HepG2 (cell line): ENCODE results near the gene GNG4. TPM values are rescaled to one million over a fixed set of nuclear protein-coding genes. Genes with fewer than 3 reads are reported as not detected.
A peak's percentile ranks its signal among the peaks of the same experiment; 100 is the strongest.

Experiments
- ADNP ChIP-seq: sonication (generic); formaldehyde crosslinking; IDR thresholded peaks from 2 replicates; pipeline ENCODE4 v1.4.0; 2020; ENCODE audit warnings: missing genetic modification reagents
- CAMTA2 ChIP-seq: sonication (generic); formaldehyde crosslinking; IDR thresholded peaks from 2 replicates; pipeline ENCODE4 v1.4.0; 2020; ENCODE audit warnings: mild to moderate bottlenecking, missing genetic modification reagents, borderline replicate concordance
- FOSL2 ChIP-seq: sonication (generic); formaldehyde crosslinking; IDR thresholded peaks from 2 replicates; pipeline ENCODE4 v1.4.0; 2020; ENCODE audit warnings: missing genetic modification reagents
- HIVEP1 ChIP-seq: sonication (generic); formaldehyde crosslinking; IDR thresholded peaks from 2 replicates; pipeline ENCODE4 v1.4.0; 2020; ENCODE audit warnings: mild to moderate bottlenecking, missing genetic modification reagents
- JUN ChIP-seq: sonication (generic); formaldehyde crosslinking; IDR thresholded peaks from 2 replicates; pipeline ENCODE4 v1.4.0; 2020; ENCODE audit warnings: mild to moderate bottlenecking, missing genetic modification reagents
- JUND ChIP-seq: sonication (generic); formaldehyde crosslinking; IDR thresholded peaks from 2 replicates; pipeline ENCODE4 v1.8.0; 2022; ENCODE audit warnings: mild to moderate bottlenecking, missing genetic modification reagents
- KDM4B ChIP-seq: sonication (generic); formaldehyde crosslinking; IDR thresholded peaks from 2 replicates; pipeline ENCODE4 v1.4.0; 2020; ENCODE audit warnings: missing genetic modification reagents
- MAF1 ChIP-seq: sonication (generic); formaldehyde crosslinking; IDR thresholded peaks from 2 replicates; pipeline ENCODE4 v1.5.0; 2020; ENCODE audit warnings: missing genetic modification reagents, borderline replicate concordance
- MBD4 ChIP-seq: IDR thresholded peaks from 2 replicates; pipeline ENCODE4 v1.6.1; 2012; ENCODE audit warnings: low read length, inconsistent platforms, borderline replicate concordance
- MIER3 ChIP-seq: IDR thresholded peaks from 2 replicates; pipeline ENCODE4 v1.6.1; 2016; ENCODE audit warnings: missing compliant biosample characterization, borderline replicate concordance
- MZF1 ChIP-seq: sonication (generic); formaldehyde crosslinking; IDR thresholded peaks from 2 replicates; pipeline ENCODE4 v1.8.1; 2023; ENCODE audit warnings: mild to moderate bottlenecking, missing genetic modification reagents, borderline replicate concordance
- NR3C1 ChIP-seq: sonication (generic); formaldehyde crosslinking; IDR thresholded peaks from 2 replicates; pipeline ENCODE4 v1.4.0; 2020; ENCODE audit warnings: missing genetic modification reagents
- PHF8 ChIP-seq: sonication (generic); formaldehyde crosslinking; IDR thresholded peaks from 2 replicates; pipeline ENCODE4 v1.5.0; 2020; ENCODE audit warnings: missing genetic modification reagents
- POLR2AphosphoS2 ChIP-seq: IDR thresholded peaks from 2 replicates; pipeline ENCODE4 v1.6.1; 2011; ENCODE audit warnings: low read depth, low read length, improper control_type of control experiment
- RXRA ChIP-seq: sonication (generic); formaldehyde crosslinking; IDR thresholded peaks from 2 replicates; pipeline ENCODE4 v1.5.1; 2020; ENCODE audit warnings: missing genetic modification reagents
- SNAPC2 ChIP-seq: sonication (generic); formaldehyde crosslinking; IDR thresholded peaks from 2 replicates; pipeline ENCODE4 v1.8.1; 2022; ENCODE audit warnings: mild to moderate bottlenecking, missing genetic modification reagents
- SRSF9 ChIP-seq: fragments of 200-400 bp; formaldehyde crosslinking; IDR thresholded peaks from 2 replicates; pipeline ENCODE4 v1.6.1; 2018; ENCODE audit warnings: borderline replicate concordance, mild to moderate bottlenecking, low read depth, low read length; ENCODE audit not compliant: insufficient read depth, poor library complexity, severe bottlenecking
- WIZ ChIP-seq: sonication (generic); formaldehyde crosslinking; IDR thresholded peaks from 2 replicates; pipeline ENCODE4 v1.5.1; 2020; ENCODE audit warnings: mild to moderate bottlenecking, missing genetic modification reagents
- ZEB1 ChIP-seq: IDR thresholded peaks from 2 replicates; pipeline ENCODE4 v1.6.1; 2012; ENCODE audit warnings: mild to moderate bottlenecking, low read depth, inconsistent platforms; ENCODE audit not compliant: insufficient replicate concordance
- ZMYM3 ChIP-seq: sonication (generic); formaldehyde crosslinking; IDR thresholded peaks from 2 replicates; pipeline ENCODE4 v1.5.1; 2020; ENCODE audit warnings: mild to moderate bottlenecking, missing genetic modification reagents
- ZNF160 ChIP-seq: sonication (generic); formaldehyde crosslinking; IDR thresholded peaks from 2 replicates; pipeline ENCODE4 v1.8.0; 2022; ENCODE audit warnings: mild to moderate bottlenecking, inconsistent platforms, missing genetic modification reagents
- ZNF3 ChIP-seq: IDR thresholded peaks from 2 replicates; pipeline ENCODE4 v1.7.0; 2017; ENCODE audit warnings: inconsistent platforms
- ZNF724P ChIP-seq: sonication (generic); formaldehyde crosslinking; IDR thresholded peaks from 2 replicates; pipeline ENCODE4 v1.8.0; 2022; ENCODE audit warnings: missing genetic modification reagents, borderline replicate concordance
- polyA plus RNA-seq, 8 experiments: library from polyadenylated mRNA; depleted of rRNA in 3 of 8; stranded (reverse) in 7 of 8; unstranded in 1 of 8; fragments of >200 nt; fragmentation: Illumina TruSeq in 4 of 8; extraction: Trizol in 4 of 8; gene quantifications; 2 replicates each; pipeline versions ENCODE4 v1.2.1 to v1.2.3, GENCODE V29; 2011 to 2016; ENCODE audit warnings: low read depth in 4 of 8, missing spikeins in 1 of 8, mixed read lengths in 1 of 8; ENCODE audit not compliant: insufficient read depth in 1 of 8
- total RNA-seq, 5 experiments: library from RNA; depleted of rRNA; stranded (reverse); fragments of >200 nt; fragmentation: Illumina TruSeq; extraction: Trizol; gene quantifications; 2 replicates each; pipeline ENCODE4 v1.2.3, GENCODE V29; 2016; ENCODE audit warnings: low read depth in 1 of 5
- TF ChIP-seq, protein P1 (sequence below): sonication (generic); formaldehyde crosslinking; IDR thresholded peaks from 2 replicates; pipeline ENCODE4 v1.8.0; 2022; ENCODE audit warnings: missing genetic modification reagents, low read depth, mild to moderate bottlenecking, borderline replicate concordance
- TF ChIP-seq, protein P2 (sequence below): IDR thresholded peaks from 2 replicates; pipeline ENCODE4 v1.6.1; 2018; ENCODE audit warnings: missing genetic modification reagents, mild to moderate bottlenecking, missing compliant biosample characterization
- TF ChIP-seq, protein P3 (sequence below): sonication (generic); formaldehyde crosslinking; IDR thresholded peaks from 2 replicates; pipeline ENCODE4 v1.8.1; 2023; ENCODE audit warnings: mild to moderate bottlenecking, moderate library complexity, missing genetic modification reagents
- TF ChIP-seq, protein P4 (sequence below): sonication (generic); formaldehyde crosslinking; IDR thresholded peaks from 2 replicates; pipeline ENCODE4 v1.5.1; 2020; ENCODE audit warnings: mild to moderate bottlenecking, moderate library complexity, missing genetic modification reagents

GNG4 gene
- total and polyA plus RNA-seq, 2 of the 13 experiments (the other 11 are each of a cell fraction or from before 2014, with no cell fraction given): 27.1 to 69.5 TPM

DNA sequence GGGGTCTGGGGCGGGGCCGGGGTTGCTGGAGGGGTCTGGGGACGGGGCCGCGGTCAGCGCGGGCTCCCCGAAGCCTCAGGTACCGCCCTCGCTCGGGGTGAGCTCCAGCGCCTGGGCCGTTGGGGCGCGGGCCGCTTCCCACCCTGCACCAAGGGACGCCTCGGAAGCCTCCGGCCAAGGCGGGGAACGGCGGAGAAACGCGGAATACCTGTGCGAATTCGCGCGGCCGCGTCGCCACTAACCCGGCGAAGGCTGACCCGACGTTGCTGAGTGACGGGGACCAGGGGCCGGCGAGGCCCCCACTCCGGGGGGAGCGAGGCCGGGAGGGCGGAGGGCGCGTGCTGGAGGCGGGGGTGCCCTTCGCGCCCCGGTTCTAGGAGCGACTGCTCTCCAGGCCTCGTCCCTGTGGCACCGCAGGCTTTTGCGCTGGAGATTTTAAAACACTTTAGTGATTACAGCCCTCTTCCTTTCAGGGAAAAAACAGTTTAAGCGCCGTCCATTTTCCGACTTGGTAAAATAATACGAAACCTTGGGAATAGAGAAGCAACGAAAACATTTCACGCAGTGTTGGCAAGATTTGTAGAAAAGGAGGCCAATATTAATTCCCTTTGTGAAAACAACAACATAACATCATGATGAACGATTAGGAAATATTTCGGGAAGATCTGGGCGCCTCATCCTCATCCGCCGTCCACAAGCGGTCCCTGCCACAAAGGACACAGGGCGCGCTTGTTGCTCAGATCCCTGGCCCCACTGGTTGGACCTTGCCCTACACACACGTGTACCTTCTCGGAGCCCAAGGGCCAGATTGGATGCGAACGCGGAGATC lies 971 bp upstream of the GNG4 start (continued):
- TF ChIP-seq ADNP (CRISPR knock-in tag): no peak
- TF ChIP-seq KDM4B (CRISPR knock-in tag): no peak; the same call in 1 of the 2 replicates
- TF ChIP-seq POLR2AphosphoS2: 0 out of 2 replicates have a peak, but pooled peaks have one; percentile 79
- TF ChIP-seq ZNF3: no peak
- peak; percentile 33; the same call in 1 of the 2 replicates for TF ChIP-seq ZNF724P (CRISPR knock-in tag)
- no peak for TF ChIP-seq MBD4
- peak; percentile 69 for TF ChIP-seq HIVEP1
- peak; percentile 68; the same call in 1 of the 2 replicates for TF ChIP-seq SNAPC2 (CRISPR knock-in tag)
- 0 out of 2 replicates have a peak, but pooled peaks have one; percentile 37 for TF ChIP-seq CAMTA2 (CRISPR knock-in tag)
- no peak for TF ChIP-seq SRSF9
- peak; percentile 73 for TF ChIP-seq RXRA (CRISPR knock-in tag)
- 0 out of 2 replicates have a peak, but pooled peaks have one; percentile 23 for TF ChIP-seq ZNF160 (CRISPR knock-in tag)
- TF ChIP-seq, protein P1, sequence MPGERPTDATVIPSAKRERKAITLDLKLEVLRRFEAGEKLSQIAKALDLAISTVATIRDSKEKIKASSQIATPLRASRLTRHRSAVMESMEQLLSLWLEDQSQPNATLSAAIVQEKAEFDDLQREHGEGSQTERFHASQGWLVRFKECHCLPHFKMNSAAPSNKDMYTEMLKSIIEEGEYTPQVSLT (CRISPR knock-in tag): no peak
- TF ChIP-seq, protein P2, sequence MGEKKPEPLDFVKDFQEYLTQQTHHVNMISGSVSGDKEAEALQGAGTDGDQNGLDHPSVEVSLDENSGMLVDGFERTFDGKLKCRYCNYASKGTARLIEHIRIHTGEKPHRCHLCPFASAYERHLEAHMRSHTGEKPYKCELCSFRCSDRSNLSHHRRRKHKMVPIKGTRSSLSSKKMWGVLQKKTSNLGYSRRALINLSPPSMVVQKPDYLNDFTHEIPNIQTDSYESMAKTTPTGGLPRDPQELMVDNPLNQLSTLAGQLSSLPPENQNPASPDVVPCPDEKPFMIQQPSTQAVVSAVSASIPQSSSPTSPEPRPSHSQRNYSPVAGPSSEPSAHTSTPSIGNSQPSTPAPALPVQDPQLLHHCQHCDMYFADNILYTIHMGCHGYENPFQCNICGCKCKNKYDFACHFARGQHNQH: peak; percentile 69; the same call in 1 of the 2 replicates
- TF ChIP-seq, protein P3, sequence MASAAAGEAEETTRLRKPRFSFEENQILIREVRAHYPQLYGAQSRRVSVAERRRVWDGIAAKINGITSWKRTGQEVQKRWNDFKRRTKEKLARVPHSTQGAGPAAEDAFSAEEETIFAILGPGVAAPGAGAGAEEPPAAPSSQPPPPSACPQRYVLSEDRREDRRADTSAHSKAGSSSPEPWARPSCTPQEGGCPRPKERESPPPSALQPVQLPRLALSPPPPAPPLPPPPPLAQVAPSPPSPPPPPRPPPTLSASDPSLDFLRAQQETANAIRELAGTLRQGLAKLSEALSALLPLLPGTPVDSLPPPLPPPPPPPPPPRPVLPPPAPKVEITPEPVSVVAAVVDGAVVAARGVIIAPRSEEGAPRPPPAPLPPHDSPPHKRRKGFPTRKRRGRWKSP: peak; percentile 65; the same call in 1 of the 2 replicates
- peak; percentile 70 for TF ChIP-seq FOSL2
- peak; percentile 89 for TF ChIP-seq MIER3
- TF ChIP-seq, protein P4, sequence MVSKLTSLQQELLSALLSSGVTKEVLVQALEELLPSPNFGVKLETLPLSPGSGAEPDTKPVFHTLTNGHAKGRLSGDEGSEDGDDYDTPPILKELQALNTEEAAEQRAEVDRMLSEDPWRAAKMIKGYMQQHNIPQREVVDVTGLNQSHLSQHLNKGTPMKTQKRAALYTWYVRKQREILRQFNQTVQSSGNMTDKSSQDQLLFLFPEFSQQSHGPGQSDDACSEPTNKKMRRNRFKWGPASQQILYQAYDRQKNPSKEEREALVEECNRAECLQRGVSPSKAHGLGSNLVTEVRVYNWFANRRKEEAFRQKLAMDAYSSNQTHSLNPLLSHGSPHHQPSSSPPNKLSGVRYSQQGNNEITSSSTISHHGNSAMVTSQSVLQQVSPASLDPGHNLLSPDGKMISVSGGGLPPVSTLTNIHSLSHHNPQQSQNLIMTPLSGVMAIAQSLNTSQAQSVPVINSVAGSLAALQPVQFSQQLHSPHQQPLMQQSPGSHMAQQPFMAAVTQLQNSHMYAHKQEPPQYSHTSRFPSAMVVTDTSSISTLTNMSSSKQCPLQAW (CRISPR knock-in tag): no peak
- TF ChIP-seq JUND (CRISPR knock-in tag): 0 out of 2 replicates have a peak, but pooled peaks have one; percentile 37
- TF ChIP-seq MZF1 (CRISPR knock-in tag): peak; percentile 16; the same call in 1 of the 2 replicates
- TF ChIP-seq ZEB1: no peak
- no peak for TF ChIP-seq JUN
- TF ChIP-seq ZMYM3 (CRISPR knock-in tag): peak; percentile 79
- TF ChIP-seq PHF8 (CRISPR knock-in tag): peak; percentile 74
- no peak for TF ChIP-seq NR3C1 (CRISPR knock-in tag)
- no peak for TF ChIP-seq MAF1 (CRISPR knock-in tag)
- TF ChIP-seq WIZ (CRISPR knock-in tag): no peak
